GM13977 (cell line): ENCODE data around the gene MPHOSPH6.

ENCODE experiments used
- DNase-seq: peaks from one replicate; pipeline ENCODE4 v3.0.0; 2012; ENCODE audit warnings: low spot score
- CTCF ChIP-seq: IDR thresholded peaks from 2 replicates; pipeline ENCODE4 v1.5.1; 2012; ENCODE audit warnings: mild to moderate bottlenecking, control low read depth; ENCODE audit not compliant: insufficient read depth; ENCODE audit errors: extremely low read depth, missing control alignments
- in situ Hi-C: fragments of 300-500 bp; cut with MboI; formaldehyde crosslinking; loops from one replicate; pipeline ENCODE4 v1.12.0; 2022; ENCODE audit warnings: low sequenced_read_pairs, low pct_unique_long_range_greater_than_20kb, mixed read lengths, inconsistent platforms; ENCODE audit not compliant: unreplicated experiment

The MPHOSPH6 gene

DNA sequence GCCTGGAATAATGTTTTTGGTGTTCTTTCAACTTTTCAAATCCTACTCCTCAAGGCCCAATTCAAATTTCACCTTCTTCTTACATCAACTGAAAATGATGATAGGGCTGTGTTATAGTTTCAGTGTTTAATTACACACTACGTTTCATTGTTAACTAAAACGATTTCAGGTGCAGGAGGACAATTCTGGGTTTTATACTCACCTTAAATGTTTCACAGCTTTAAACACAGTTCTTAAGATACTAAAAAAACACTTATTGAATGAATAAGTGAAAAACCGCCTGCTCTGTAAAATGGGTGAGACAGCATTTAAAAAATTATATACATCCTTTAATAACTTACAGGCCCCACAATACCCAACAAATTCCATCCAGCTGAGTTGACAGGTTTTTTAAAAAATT lies 6.2 kb upstream of the MPHOSPH6 start:
- DNase-seq = no peak
- no peak for TF ChIP-seq CTCF

GRCh38 chr16:82175627-82176026 lies 5.6 kb upstream of the MPHOSPH6 start:
- no peak for DNase-seq
- no peak for TF ChIP-seq CTCF
- in situ Hi-C loops = no loop called here

More for the DNA sequence above, 6.2 kb upstream of the MPHOSPH6 start:
- in situ Hi-C loops = no loop called here

DNA sequence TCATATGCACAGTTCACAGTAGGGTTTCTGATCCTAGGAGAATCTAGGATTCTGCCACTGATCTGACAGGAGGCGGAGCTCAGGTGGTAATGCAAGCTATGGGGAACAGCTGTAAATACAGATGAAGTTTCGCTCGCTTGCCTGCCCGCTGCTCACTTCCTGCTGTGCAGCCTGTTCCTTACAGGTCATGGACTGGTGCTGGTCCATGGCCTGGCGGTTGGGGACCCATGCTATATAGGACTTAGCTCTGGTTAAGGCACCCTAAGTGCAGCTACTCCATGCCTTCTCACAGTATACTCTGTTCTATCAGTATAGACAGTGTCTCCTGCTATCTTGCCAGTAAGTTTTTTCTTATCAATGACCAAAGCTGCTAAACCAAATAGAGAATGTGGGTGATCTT lies 2.4 kb downstream of the MPHOSPH6 start:
- DNase-seq = no peak
- no peak for TF ChIP-seq CTCF
- in situ Hi-C loops = no loop called here

GRCh38 chr16:82160226-82160625 lies 9.8 kb downstream of the MPHOSPH6 start:
- TF ChIP-seq CTCF = no peak
- in situ Hi-C loops = no loop called here
- DNase-seq = no peak

- TF ChIP-seq CTCF = no peak
- in situ Hi-C loops = no loop called here
- DNase-seq = no peak
Observed at GRCh38 chr16:82157836-82158235, 12.2 kb downstream of the MPHOSPH6 start.

GRCh38 chr16:82157534-82157812 lies 12.6 kb downstream of the MPHOSPH6 start:
- no peak for TF ChIP-seq CTCF
- no peak for DNase-seq
- in situ Hi-C loops = no loop called here

GRCh38 chr16:82156761-82157533 lies 13.1 kb downstream of the MPHOSPH6 start:
- in situ Hi-C loops = no loop called here

More at GRCh38 chr16:82156761-82157533, 13.1 kb downstream of the MPHOSPH6 start:
- no peak for DNase-seq
- no peak for TF ChIP-seq CTCF
